Globus pallidus (tissue), 1 donor: ENCODE measurements around the gene PSMA8.
"Not testable (repeated sequence)": the region's sequence is repeated elsewhere in the genome, so short reads cannot be mapped to it uniquely, and the experiment has no call there.

Experiments
- DNase-seq: peaks from one replicate; pipeline ENCODE4 v3.0.0-alpha.2; 2015; ENCODE audit warnings: low spot score

Gene PSMA8

DNA sequence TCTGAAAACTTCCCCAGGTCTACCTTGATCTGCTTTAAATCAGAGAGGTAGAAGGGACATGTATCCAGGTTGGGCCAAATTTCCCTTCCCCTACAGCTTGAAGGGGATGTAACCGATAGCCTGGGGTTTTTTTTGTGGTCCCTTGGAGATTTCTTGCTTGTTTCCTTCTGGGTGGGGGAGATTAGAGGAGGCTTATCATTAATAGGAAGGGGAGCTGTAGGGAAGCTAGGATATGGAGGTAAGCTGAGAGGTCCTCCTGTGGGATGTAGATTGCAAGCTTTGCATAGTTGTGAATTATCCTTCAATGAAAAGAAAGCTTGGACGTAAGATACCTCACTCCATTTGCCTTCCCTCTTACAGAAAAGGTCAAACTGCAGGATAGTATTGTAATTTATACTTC, 103.7 kb downstream of the PSMA8 start:
- not testable (repeated sequence) for DNase-seq

GRCh38 chr18:26238718-26239117, 105.0 kb downstream of the PSMA8 start:
- not testable (repeated sequence) for DNase-seq

GRCh38 chr18:26242392-26242791, 108.7 kb downstream of the PSMA8 start:
- DNase-seq: not testable (repeated sequence)
